NT2/D1 (cell line): Measurements from ENCODE around the gene PBX1.

Experiments
- DNase-seq: peaks from one replicate; pipeline ENCODE4 v3.0.0-alpha.2; 2011; ENCODE audit warnings: low read depth, low spot score
- H3K27me3 ChIP-seq: 2 replicates; pipeline ENCODE4 v1.6.0; 2011; ENCODE audit warnings: mild to moderate bottlenecking; ENCODE audit not compliant: insufficient read length, insufficient read depth
- H3K36me3 ChIP-seq: 2 replicates; pipeline ENCODE4 v1.6.1; 2011; ENCODE audit warnings: mild to moderate bottlenecking, low read length, mixed read lengths; ENCODE audit not compliant: insufficient read depth, insufficient read length
- H3K4me1 ChIP-seq: 2 replicates; pipeline ENCODE4 v1.5.1; 2011; ENCODE audit not compliant: insufficient read depth, insufficient read length
- H3K4me3 ChIP-seq: 2 replicates; pipeline ENCODE4 v1.5.1; 2011; ENCODE audit warnings: low read depth; ENCODE audit not compliant: insufficient read length
- H3K9ac ChIP-seq: 2 replicates; pipeline ENCODE4 v1.6.0; 2011; ENCODE audit warnings: low read depth; ENCODE audit not compliant: insufficient read length
- H3K9me3 ChIP-seq: 2 replicates; pipeline ENCODE4 v1.5.1; 2011; ENCODE audit warnings: mild to moderate bottlenecking, low read length; ENCODE audit not compliant: insufficient read depth
- SUZ12 ChIP-seq: IDR thresholded peaks from 2 replicates; pipeline ENCODE4 v1.6.1; 2011; ENCODE audit not compliant: insufficient read length, insufficient read depth; ENCODE audit errors: extremely low read depth
- YY1 ChIP-seq: IDR thresholded peaks from 2 replicates; pipeline ENCODE4 v1.6.1; 2011; ENCODE audit not compliant: insufficient read length, insufficient read depth
- ZNF274 ChIP-seq: IDR thresholded peaks from 2 replicates; pipeline ENCODE4 v1.6.1; 2011; ENCODE audit warnings: mild to moderate bottlenecking, low read depth, low read length

The PBX1 gene

GRCh38 chr1:164637461-164638375, 78.7 kb downstream of the PBX1 start:
- H3K9ac ChIP-seq, result no peak overlapping the region
- no peak for DNase-seq

GRCh38 chr1:164638492-164639202, 79.7 kb downstream of the PBX1 start:
- H3K4me3 ChIP-seq, result no peak overlapping the region
- DNase-seq, result no peak
- peaks cover 7% of the 10 kb centered on the region for H3K4me1 ChIP-seq
- no peak overlapping the region for H3K9ac ChIP-seq
- no peaks in the 10 kb centered on the region for H3K9me3 ChIP-seq
- H3K36me3 ChIP-seq, result peaks cover 17% of the 10 kb centered on the region
- no peaks in the 10 kb centered on the region for H3K27me3 ChIP-seq
- TF ChIP-seq YY1 (no peak), ZNF274 (no peak), SUZ12 (no peak)

More at GRCh38 chr1:164637461-164638375, 78.7 kb downstream of the PBX1 start:
- Histone ChIP-seq H3K4me3 (no peak overlapping the region), H3K27me3 (no peaks in the 10 kb centered on the region), H3K4me1 (peaks cover 7% of the 10 kb centered on the region), H3K36me3 (peaks cover 12% of the 10 kb centered on the region), H3K9me3 (no peaks in the 10 kb centered on the region)
- TF ChIP-seq ZNF274 (no peak), YY1 (no peak), SUZ12 (no peak)

- peaks cover 17% of the 10 kb centered on the region for H3K36me3 ChIP-seq
- DNase-seq, result no peak
- peaks cover 7% of the 10 kb centered on the region for H3K4me1 ChIP-seq
- no peak for TF ChIP-seq ZNF274
- TF ChIP-seq SUZ12, result no peak
- TF ChIP-seq YY1, result no peak
- H3K9me3 ChIP-seq, result no peaks in the 10 kb centered on the region
- H3K4me3 ChIP-seq, result no peak overlapping the region
- no peak overlapping the region for H3K9ac ChIP-seq
- no peaks in the 10 kb centered on the region for H3K27me3 ChIP-seq
These were observed 81.8 kb downstream of the PBX1 start for GRCh38 chr1:164640686-164641352.

GRCh38 chr1:164641353-164641730, 82.4 kb downstream of the PBX1 start:
- peaks cover 7% of the 10 kb centered on the region for H3K4me1 ChIP-seq
- no peak overlapping the region for H3K4me3 ChIP-seq
- H3K27me3 ChIP-seq, result no peaks in the 10 kb centered on the region
- H3K9me3 ChIP-seq, result no peaks in the 10 kb centered on the region
- no peak overlapping the region for H3K9ac ChIP-seq
- TF ChIP-seq ZNF274 (no peak), SUZ12 (no peak), YY1 (no peak)
- no peak for DNase-seq
- peaks cover 17% of the 10 kb centered on the region for H3K36me3 ChIP-seq

- Histone ChIP-seq H3K4me1 (peaks cover 5% of the 10 kb centered on the region), H3K4me3 (no peak overlapping the region), H3K9me3 (no peaks in the 10 kb centered on the region), H3K9ac (no peak overlapping the region), H3K27me3 (no peaks in the 10 kb centered on the region), H3K36me3 (peaks cover 12% of the 10 kb centered on the region)
- TF ChIP-seq SUZ12, result no peak
- TF ChIP-seq ZNF274, result no peak
- no peak for TF ChIP-seq YY1
- DNase-seq, result no peak
These were observed 84.0 kb downstream of the PBX1 start for GRCh38 chr1:164643018-164643417.

GRCh38 chr1:164644268-164644667, 85.3 kb downstream of the PBX1 start:
- TF ChIP-seq YY1, result no peak
- TF ChIP-seq ZNF274, result no peak
- no peak for TF ChIP-seq SUZ12
- Histone ChIP-seq H3K9ac (no peak overlapping the region), H3K4me1 (peaks cover 3% of the 10 kb centered on the region), H3K9me3 (no peaks in the 10 kb centered on the region), H3K36me3 (peaks cover 12% of the 10 kb centered on the region), H3K4me3 (no peak overlapping the region), H3K27me3 (no peaks in the 10 kb centered on the region)
- no peak for DNase-seq

- no peak overlapping the region for H3K9ac ChIP-seq
- no peak overlapping the region for H3K4me3 ChIP-seq
- H3K27me3 ChIP-seq, result no peaks in the 10 kb centered on the region
- peaks cover 3% of the 10 kb centered on the region for H3K4me1 ChIP-seq
- no peak for DNase-seq
- no peaks in the 10 kb centered on the region for H3K9me3 ChIP-seq
- TF ChIP-seq ZNF274 (no peak), YY1 (no peak), SUZ12 (no peak)
- H3K36me3 ChIP-seq, result peaks cover 12% of the 10 kb centered on the region
These were observed 86.0 kb downstream of the PBX1 start for GRCh38 chr1:164644774-164645644.
